BE2C (cell line): ENCODE results near the gene SOX6.

ENCODE experiments used
- DNase-seq: peaks from one replicate; pipeline ENCODE4 v3.0.0-alpha.2; 2020
- H3K27me3 ChIP-seq: fragments of 250-450 bp; sonication (Bioruptor Pico); 2 replicates; pipeline ENCODE4 v1.5.1; 2020; ENCODE audit warnings: mild to moderate bottlenecking
- H3K36me3 ChIP-seq: fragments of 250-450 bp; sonication (Bioruptor Pico); 2 replicates; pipeline ENCODE4 v1.5.1; 2020; ENCODE audit warnings: mild to moderate bottlenecking
- H3K4me1 ChIP-seq: fragments of 250-450 bp; sonication (Bioruptor Pico); 2 replicates; pipeline ENCODE4 v1.5.1; 2020
- H3K4me3 ChIP-seq: 2 replicates; pipeline ENCODE4 v1.5.1; 2011; ENCODE audit warnings: low read depth, low read length
- H3K9me3 ChIP-seq: fragments of 250-450 bp; sonication (Bioruptor Pico); 2 replicates; pipeline ENCODE4 v1.5.1; 2020
- TF ChIP-seq, protein P1 (sequence below): IDR thresholded peaks from 2 replicates; pipeline ENCODE4 v1.5.1; 2012; ENCODE audit warnings: mild to moderate bottlenecking, low read depth, low read length

Gene SOX6

DNA sequence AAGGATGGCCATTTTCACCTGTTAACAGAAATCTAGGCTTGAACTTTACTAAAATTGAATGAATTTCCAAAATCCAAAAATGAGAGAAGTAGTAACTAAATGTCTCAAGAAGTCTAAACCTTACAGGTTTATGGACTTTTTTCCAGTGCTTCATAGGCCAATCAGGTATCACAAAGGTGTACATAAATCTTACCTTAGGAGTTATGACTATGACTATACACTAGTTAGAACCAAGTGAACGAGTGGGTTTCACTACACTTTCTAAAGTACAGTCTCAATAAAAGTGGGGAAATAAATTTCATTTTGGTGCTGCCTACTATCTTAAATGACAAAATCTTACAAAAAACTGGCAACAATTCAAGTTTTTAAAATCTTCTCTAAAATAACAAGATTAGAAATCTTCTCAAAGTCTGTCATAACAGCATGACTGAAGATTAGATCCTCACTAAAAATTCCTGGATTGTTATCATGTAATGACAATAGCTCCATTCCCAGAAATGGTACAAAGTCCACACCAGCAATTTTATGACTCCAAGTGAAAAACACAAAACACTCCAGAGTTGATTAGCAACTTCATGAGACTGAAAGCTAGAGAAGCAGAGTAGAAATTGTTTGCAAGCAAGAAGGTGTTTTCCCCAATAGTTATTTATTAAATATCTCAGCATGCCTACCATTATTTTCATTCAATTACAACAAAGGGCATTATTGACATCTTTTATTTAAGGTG lies 20.9 kb downstream of the SOX6 start:
- Histone ChIP-seq H3K36me3 (no peaks in the 10 kb centered on the region), H3K27me3 (no peaks in the 10 kb centered on the region), H3K4me3 (no peak overlapping the region), H3K9me3 (no peaks in the 10 kb centered on the region), H3K4me1 (no peaks in the 10 kb centered on the region)
- TF ChIP-seq, protein P1, sequence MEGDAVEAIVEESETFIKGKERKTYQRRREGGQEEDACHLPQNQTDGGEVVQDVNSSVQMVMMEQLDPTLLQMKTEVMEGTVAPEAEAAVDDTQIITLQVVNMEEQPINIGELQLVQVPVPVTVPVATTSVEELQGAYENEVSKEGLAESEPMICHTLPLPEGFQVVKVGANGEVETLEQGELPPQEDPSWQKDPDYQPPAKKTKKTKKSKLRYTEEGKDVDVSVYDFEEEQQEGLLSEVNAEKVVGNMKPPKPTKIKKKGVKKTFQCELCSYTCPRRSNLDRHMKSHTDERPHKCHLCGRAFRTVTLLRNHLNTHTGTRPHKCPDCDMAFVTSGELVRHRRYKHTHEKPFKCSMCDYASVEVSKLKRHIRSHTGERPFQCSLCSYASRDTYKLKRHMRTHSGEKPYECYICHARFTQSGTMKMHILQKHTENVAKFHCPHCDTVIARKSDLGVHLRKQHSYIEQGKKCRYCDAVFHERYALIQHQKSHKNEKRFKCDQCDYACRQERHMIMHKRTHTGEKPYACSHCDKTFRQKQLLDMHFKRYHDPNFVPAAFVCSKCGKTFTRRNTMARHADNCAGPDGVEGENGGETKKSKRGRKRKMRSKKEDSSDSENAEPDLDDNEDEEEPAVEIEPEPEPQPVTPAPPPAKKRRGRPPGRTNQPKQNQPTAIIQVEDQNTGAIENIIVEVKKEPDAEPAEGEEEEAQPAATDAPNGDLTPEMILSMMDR = no peak
- no peak for DNase-seq

DNA sequence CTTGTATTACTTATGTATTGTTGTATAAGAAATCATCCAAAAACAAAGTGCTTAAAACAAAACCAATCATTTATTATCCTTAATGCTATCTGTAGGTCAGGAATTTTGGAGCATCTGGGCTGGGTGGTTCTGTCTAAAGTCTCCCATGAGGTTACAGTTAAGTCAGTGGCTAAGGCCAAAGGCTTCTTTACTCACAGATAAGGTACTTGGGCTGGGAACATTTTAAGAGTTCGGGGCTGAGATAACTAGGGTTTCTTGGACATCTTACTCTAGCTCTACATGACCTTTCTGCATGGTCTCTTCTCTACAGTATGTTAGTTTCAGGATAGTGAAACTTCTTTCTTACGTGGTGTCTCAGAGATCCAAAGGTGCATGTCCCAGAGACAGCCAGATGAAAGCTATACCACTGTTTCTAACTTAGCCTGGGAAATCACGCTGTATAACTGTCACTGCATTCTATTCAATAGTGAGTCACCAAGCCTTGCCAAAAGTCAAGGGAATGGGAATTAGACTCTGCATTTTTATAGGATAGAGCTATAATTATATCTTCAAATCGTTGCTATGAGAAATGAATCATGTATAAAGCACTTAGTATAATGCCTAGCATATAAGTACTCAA lies 29.6 kb downstream of the SOX6 start:
- Histone ChIP-seq H3K36me3 (no peaks in the 10 kb centered on the region), H3K27me3 (no peaks in the 10 kb centered on the region), H3K9me3 (no peaks in the 10 kb centered on the region), H3K4me3 (no peak overlapping the region), H3K4me1 (no peaks in the 10 kb centered on the region)
- DNase-seq = no peak
- TF ChIP-seq, protein P1 = no peak

DNA sequence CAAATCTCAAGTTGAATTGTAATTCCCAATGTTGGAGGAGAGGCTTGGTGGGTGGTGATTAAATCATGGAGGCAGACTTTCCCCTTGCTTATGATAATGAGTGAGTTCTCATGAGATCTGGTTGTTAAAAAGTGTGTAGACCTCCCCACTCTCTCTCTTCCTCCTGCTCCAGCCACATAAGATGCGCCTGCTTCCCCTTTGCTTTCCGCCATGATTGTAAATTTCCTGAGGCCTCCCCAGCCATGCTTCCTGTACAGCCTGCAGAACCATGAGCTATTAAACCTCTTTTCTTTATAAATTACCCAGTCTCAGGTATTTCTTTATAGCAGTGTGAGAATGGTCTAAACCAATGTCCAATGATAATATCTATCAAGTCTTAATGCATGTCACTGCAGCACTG lies 34.2 kb downstream of the SOX6 start:
- no peaks in the 10 kb centered on the region for H3K9me3 ChIP-seq
- H3K4me1 ChIP-seq = no peaks in the 10 kb centered on the region
- H3K36me3 ChIP-seq = no peaks in the 10 kb centered on the region
- no peak overlapping the region for H3K4me3 ChIP-seq
- TF ChIP-seq, protein P1 = no peak
- H3K27me3 ChIP-seq = no peaks in the 10 kb centered on the region
- DNase-seq = no peak

DNA sequence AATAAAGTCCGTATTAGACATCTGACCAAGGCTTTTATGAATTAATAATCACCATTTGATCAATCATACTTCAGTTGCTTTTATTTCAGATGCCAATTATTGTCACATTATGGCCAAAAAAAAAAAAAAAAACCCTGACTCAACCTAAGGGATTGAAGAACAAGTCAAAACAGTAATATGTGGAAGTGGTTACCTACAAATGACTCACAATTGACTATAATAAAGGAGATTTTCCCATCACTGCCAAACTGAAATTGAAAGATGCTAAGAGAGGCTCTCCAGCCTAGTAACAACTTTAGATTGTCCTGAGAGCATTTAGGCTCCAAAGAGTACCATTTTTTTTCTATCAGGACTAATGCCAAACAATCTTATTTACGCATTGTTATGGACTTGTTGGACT lies 35.2 kb downstream of the SOX6 start:
- DNase-seq = no peak
- Histone ChIP-seq H3K27me3 (no peaks in the 10 kb centered on the region), H3K9me3 (no peaks in the 10 kb centered on the region), H3K36me3 (no peaks in the 10 kb centered on the region), H3K4me3 (no peak overlapping the region), H3K4me1 (no peaks in the 10 kb centered on the region)
- TF ChIP-seq, protein P1 = no peak

DNA sequence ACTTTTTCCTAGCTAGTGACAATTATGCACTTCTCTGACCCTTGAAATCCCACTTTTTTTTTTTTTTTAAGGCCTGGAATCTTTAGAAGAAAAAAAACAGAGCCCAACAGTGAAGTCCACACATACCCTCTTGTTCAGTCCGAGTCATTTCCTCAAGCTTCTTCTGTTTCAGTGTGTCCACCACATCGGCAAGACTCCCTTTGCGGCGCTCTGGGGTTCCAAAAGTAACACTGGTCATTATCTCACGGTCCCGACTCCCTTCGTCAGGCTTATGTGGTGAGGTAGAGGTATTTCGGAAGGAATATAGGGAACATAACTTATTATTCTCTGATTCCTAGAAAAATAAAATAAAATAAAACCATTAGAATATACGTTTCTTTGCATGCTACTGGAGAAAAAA lies 38.0 kb downstream of the SOX6 start:
- TF ChIP-seq, protein P1 = no peak

DNA sequence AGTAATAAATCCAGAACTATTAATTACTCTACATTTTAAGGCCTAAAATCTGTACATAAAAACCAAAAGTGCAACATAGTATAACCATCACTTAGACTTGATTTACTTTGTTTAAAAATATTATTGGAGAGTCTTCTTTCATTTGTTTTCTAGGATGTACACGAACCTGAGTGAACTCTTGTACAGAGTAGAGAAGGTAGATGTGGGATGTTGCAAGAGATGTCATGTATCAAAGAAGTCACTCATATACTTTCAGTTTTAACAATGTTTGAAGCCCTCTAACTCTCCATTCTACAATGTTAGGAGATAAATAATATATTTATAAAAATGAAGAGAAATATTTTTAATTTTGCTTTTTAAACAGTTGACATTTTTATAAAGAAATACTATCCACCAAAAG lies 38.6 kb downstream of the SOX6 start:
- Histone ChIP-seq H3K27me3 (no peaks in the 10 kb centered on the region), H3K4me1 (no peaks in the 10 kb centered on the region), H3K36me3 (no peaks in the 10 kb centered on the region), H3K9me3 (no peaks in the 10 kb centered on the region), H3K4me3 (no peak overlapping the region)
- TF ChIP-seq, protein P1 = no peak
- DNase-seq = no peak

More for the DNA sequence above, 38.0 kb downstream of the SOX6 start:
- no peaks in the 10 kb centered on the region for H3K36me3 ChIP-seq
- H3K4me1 ChIP-seq = no peaks in the 10 kb centered on the region
- no peaks in the 10 kb centered on the region for H3K27me3 ChIP-seq
- no peaks in the 10 kb centered on the region for H3K9me3 ChIP-seq
- H3K4me3 ChIP-seq = no peak overlapping the region
- no peak for DNase-seq
